Caco-2 (cell line): ENCODE data around the gene WWTR1. TPM values are rescaled to one million over a fixed set of nuclear protein-coding genes. Genes with fewer than 3 reads are reported as not detected.

ENCODE experiments used
- BruUV-seq: library from RNA; stranded (reverse); fragments of 400-500 nt; replicated peaks from 2 replicates; lab custom pipeline; 2021; lab: Mats Ljungman, UMichigan
- CTCF ChIA-PET: fragments of 300-600 bp; sonication (Branson Sonifier 250); formaldehyde crosslinking; loops from one replicate; lab custom pipeline; 2022; ENCODE audit warnings: antibody characterized with exemption; lab: Charles Lee
- POLR2A ChIA-PET: fragments of 300-600 bp; sonication (Branson Sonifier 250); formaldehyde crosslinking; loops from one replicate; lab custom pipeline; 2022; ENCODE audit warnings: antibody characterized with exemption; lab: Charles Lee
- DNase-seq, 2 experiments: peaks; one replicate each; pipeline versions ENCODE4 v3.0.0 to v3.0.0-alpha.2; 2020 to 2022
- H3K27me3 ChIP-seq: replicated peaks from 2 replicates; pipeline ENCODE4 v1.6.0; 2011; ENCODE audit warnings: low read length; ENCODE audit not compliant: control insufficient read depth, insufficient read depth
- H3K36me3 ChIP-seq: 2 replicates; pipeline ENCODE4 v1.5.1; 2011; ENCODE audit warnings: low read length; ENCODE audit not compliant: control insufficient read depth, insufficient read depth
- H3K4me1 ChIP-seq: fragments of 250-450 bp; sonication (Bioruptor Pico); 2 replicates; pipeline ENCODE4 v1.5.1; 2020; ENCODE audit warnings: mild to moderate bottlenecking
- H3K4me3 ChIP-seq: 2 replicates; pipeline ENCODE4 v1.5.1; 2011; ENCODE audit warnings: low read depth, mild to moderate bottlenecking, control low read depth, low read length
- H3K9me3 ChIP-seq: fragments of 250-450 bp; sonication (Bioruptor Pico); 2 replicates; pipeline ENCODE4 v1.5.1; 2020; ENCODE audit warnings: mild to moderate bottlenecking, moderate library complexity
- H3K27ac Mint-ChIP-seq: one replicate; pipeline ENCODE4 v1.8.0; 2022; ENCODE audit warnings: mixed read lengths; ENCODE audit not compliant: unreplicated experiment
- H3K27me3 Mint-ChIP-seq: one replicate; pipeline ENCODE4 v1.8.0; 2022; ENCODE audit warnings: mixed read lengths; ENCODE audit not compliant: insufficient read depth, unreplicated experiment
- H3K36me3 Mint-ChIP-seq: one replicate; pipeline ENCODE4 v1.8.0; 2022; ENCODE audit warnings: mild to moderate bottlenecking, mixed read lengths; ENCODE audit not compliant: insufficient read depth, unreplicated experiment
- H3K4me1 Mint-ChIP-seq: one replicate; pipeline ENCODE4 v1.8.0; 2022; ENCODE audit warnings: low read depth, mixed read lengths; ENCODE audit not compliant: unreplicated experiment
- H3K4me3 Mint-ChIP-seq: one replicate; pipeline ENCODE4 v1.8.0; 2022; ENCODE audit warnings: mild to moderate bottlenecking, moderate library complexity, mixed read lengths; ENCODE audit not compliant: unreplicated experiment
- H3K9me3 Mint-ChIP-seq: one replicate; pipeline ENCODE4 v1.8.0; 2022; ENCODE audit warnings: mixed read lengths; ENCODE audit not compliant: unreplicated experiment
- CTCF ChIP-seq, 2 experiments: fragments of 200-600 bp in 1 of 2; IDR thresholded peaks; 1 replicate in 1 of 2; 2 replicates in 1 of 2; pipeline versions ENCODE4 v1.5.1 to v1.8.0; 2011 to 2022; ENCODE audit warnings: antibody characterized with exemption in 1 of 2, control low read depth in 1 of 2, inconsistent platforms in 1 of 2, low read depth in 1 of 2, low read length in 1 of 2, mild to moderate bottlenecking in 1 of 2, moderate library complexity in 1 of 2; ENCODE audit not compliant: insufficient read depth in 1 of 2, severe bottlenecking in 1 of 2, unreplicated experiment in 1 of 2
- intact Hi-C: fragments of 100-400 bp; cut with micrococcal nuclease; formaldehyde crosslinking; loops from one replicate; pipeline ENCODE4 v1.10.0; 2022; ENCODE audit not compliant: unreplicated experiment
- total RNA-seq: library from RNA; stranded (reverse); gene quantifications from 2 replicates; pipeline ENCODE4 v1.2.3, GENCODE V29; 2022

The WWTR1 gene
- total RNA-seq, 1 experiment from 2014 or later, result 16.2 TPM

- no peak for TF ChIP-seq CTCF (IDR thresholded peaks at IDR 0.05; ENCODE audit: insufficient read depth in 1 of 2, low read depth in 1 of 2, low read length in 1 of 2, severe bottlenecking in 1 of 2, unreplicated experiment in 1 of 2)
- Mint-ChIP-seq H3K9me3 (no peaks in the 10 kb centered on the region), H3K27me3 (no peaks in the 10 kb centered on the region), H3K4me1 (no peaks in the 10 kb centered on the region), H3K36me3 (no peaks in the 10 kb centered on the region), H3K4me3 (no peak overlapping the region), H3K27ac (no peak overlapping the region)
- no peaks in the 10 kb centered on the region for H3K4me1 ChIP-seq
- H3K36me3 ChIP-seq, result no peaks in the 10 kb centered on the region
- DNase-seq, result no peak
- ChIA-PET CTCF (interaction anchor here (0.7 kb wide), 1 partner anchor 189 kb away, joined by 3 read pairs; the partner anchor contains the start of gene COMMD2), POLR2A (no interaction called here)
- no TSS peak for BruUV-seq
- no peaks in the 10 kb centered on the region for H3K9me3 ChIP-seq
- no peaks in the 10 kb centered on the region for H3K27me3 ChIP-seq
- no peak overlapping the region for H3K4me3 ChIP-seq
- intact Hi-C loops, result no loop called here
Measured at GRCh38 chr3:149563114-149563513, 94.7 kb downstream of the WWTR1 start.

GRCh38 chr3:149560617-149561016 is 97.2 kb downstream of the WWTR1 start:
- Mint-ChIP-seq H3K27ac (no peak overlapping the region), H3K27me3 (no peaks in the 10 kb centered on the region), H3K9me3 (no peaks in the 10 kb centered on the region), H3K4me3 (no peak overlapping the region), H3K36me3 (no peaks in the 10 kb centered on the region), H3K4me1 (no peaks in the 10 kb centered on the region)
- no peak for DNase-seq
- Histone ChIP-seq H3K4me1 (no peaks in the 10 kb centered on the region), H3K27me3 (no peaks in the 10 kb centered on the region), H3K9me3 (no peaks in the 10 kb centered on the region), H3K4me3 (no peak overlapping the region), H3K36me3 (no peaks in the 10 kb centered on the region)
- ChIA-PET POLR2A (no interaction called here), CTCF (no interaction called here)
- intact Hi-C loops, result no loop called here
- TF ChIP-seq CTCF (IDR thresholded peaks at IDR 0.05; ENCODE audit: insufficient read depth in 1 of 2, low read depth in 1 of 2, low read length in 1 of 2, severe bottlenecking in 1 of 2, unreplicated experiment in 1 of 2), result no peak
- no TSS peak for BruUV-seq

- intact Hi-C loops, result no loop called here
- no peaks in the 10 kb centered on the region for H3K9me3 ChIP-seq
- POLR2A ChIA-PET, result no interaction called here
Measured at GRCh38 chr3:149560001-149560400, 97.8 kb downstream of the WWTR1 start.

More at GRCh38 chr3:149560001-149560400, 97.8 kb downstream of the WWTR1 start:
- Histone ChIP-seq H3K27me3 (no peaks in the 10 kb centered on the region), H3K36me3 (no peaks in the 10 kb centered on the region), H3K4me1 (no peaks in the 10 kb centered on the region), H3K4me3 (no peak overlapping the region)
- Mint-ChIP-seq H3K9me3 (no peaks in the 10 kb centered on the region), H3K27me3 (no peaks in the 10 kb centered on the region), H3K4me1 (no peaks in the 10 kb centered on the region), H3K4me3 (no peak overlapping the region), H3K27ac (no peak overlapping the region), H3K36me3 (no peaks in the 10 kb centered on the region)
- TF ChIP-seq CTCF (IDR thresholded peaks at IDR 0.05; ENCODE audit: insufficient read depth in 1 of 2, low read depth in 1 of 2, low read length in 1 of 2, severe bottlenecking in 1 of 2, unreplicated experiment in 1 of 2), result no peak
- CTCF ChIA-PET, result no interaction called here
- no TSS peak for BruUV-seq
- DNase-seq, result no peak
